ENCODE measurements around the gene CLECL1. TPM values are rescaled to one million over a fixed set of nuclear protein-coding genes. Genes with fewer than 3 reads are reported as not detected.
A peak's percentile ranks its signal among the peaks of the same experiment; 100 is the strongest.
"Not testable (repeated sequence)": the region's sequence is repeated elsewhere in the genome, so short reads cannot be mapped to it uniquely, and the experiment has no call there.

CLECL1 gene
- total RNA-seq, 1 experiment from 2014 or later = not detected

GRCh38 chr12:9724023-9724422 lies 8.9 kb downstream of the CLECL1 start:
- no peak for DNase-seq (ENCODE audit: low read depth in 1 of 2, low spot score in 2 of 2)
- Histone ChIP-seq H3K9me3 (replicated peaks) (no peaks in the 10 kb centered on the region), H3K27ac (no peak overlapping the region), H3K36me3 (no peaks in the 10 kb centered on the region), H3K4me3 (no peak overlapping the region), H3K4me1 (replicated peaks) (peaks cover 28% of the 10 kb centered on the region), H3K27me3 (replicated peaks) (no peaks in the 10 kb centered on the region; the same call in 1 of the 2 replicates)

DNA sequence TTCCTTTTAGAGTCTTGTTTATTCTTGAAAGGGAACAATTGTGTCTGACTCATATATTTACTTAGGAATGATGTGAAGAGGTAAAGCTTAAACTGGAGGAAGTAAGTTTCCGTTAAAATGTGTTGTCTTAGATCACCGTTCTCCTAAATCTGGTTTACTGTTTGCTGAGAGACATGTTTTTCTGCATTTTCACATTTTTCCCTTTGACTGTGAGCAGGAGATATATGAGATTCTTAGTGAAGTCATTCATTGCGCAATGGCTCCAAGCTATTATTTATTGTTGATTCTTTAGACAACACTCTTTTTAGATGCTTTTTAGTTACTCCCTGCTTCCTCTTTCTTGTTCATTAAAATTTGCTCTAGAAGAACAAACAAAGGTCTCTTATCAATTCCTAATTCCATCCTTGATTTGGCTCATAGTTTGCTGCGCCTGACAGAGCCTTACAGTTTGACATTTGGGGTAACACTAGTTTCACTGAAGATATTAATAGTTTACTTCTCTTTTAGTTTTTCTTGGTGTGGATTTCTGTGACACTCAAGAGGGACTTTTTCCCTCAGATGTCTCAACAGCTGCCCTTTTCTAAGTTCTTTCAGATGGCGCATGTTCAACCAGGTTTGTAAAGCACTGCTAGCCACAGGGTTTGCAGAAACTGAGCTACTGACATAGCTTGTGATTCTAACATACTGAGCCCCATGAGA lies 11.4 kb downstream of the CLECL1 start:
- peaks cover 28% of the 10 kb centered on the region for H3K4me1 ChIP-seq (replicated peaks)
- no peaks in the 10 kb centered on the region; the same call in 1 of the 2 replicates for H3K27me3 ChIP-seq (replicated peaks)
- H3K9me3 ChIP-seq (replicated peaks) = no peaks in the 10 kb centered on the region
- no peak overlapping the region for H3K4me3 ChIP-seq
- peak in 1 of 2 experiments; percentile 67 for DNase-seq (ENCODE audit: low read depth in 1 of 2, low spot score in 2 of 2)
- H3K36me3 ChIP-seq = no peaks in the 10 kb centered on the region
- H3K27ac ChIP-seq = peak overlapping the region; percentile 81

- no peaks in the 10 kb centered on the region for H3K9me3 ChIP-seq (replicated peaks)
- no peaks in the 10 kb centered on the region for H3K36me3 ChIP-seq
- H3K27ac ChIP-seq = no peak overlapping the region
- no peak for DNase-seq (ENCODE audit: low read depth in 1 of 2, low spot score in 2 of 2)
- H3K4me1 ChIP-seq (replicated peaks) = peaks cover 28% of the 10 kb centered on the region
- H3K4me3 ChIP-seq = no peak overlapping the region
- H3K27me3 ChIP-seq (replicated peaks) = no peaks in the 10 kb centered on the region; the same call in 1 of the 2 replicates
Observed at GRCh38 chr12:9719790-9720189, 13.1 kb downstream of the CLECL1 start.

GRCh38 chr12:9718968-9719367 lies 13.9 kb downstream of the CLECL1 start:
- H3K4me3 ChIP-seq = no peak overlapping the region
- no peaks in the 10 kb centered on the region for H3K36me3 ChIP-seq
- no peaks in the 10 kb centered on the region; the same call in 1 of the 2 replicates for H3K27me3 ChIP-seq (replicated peaks)
- H3K4me1 ChIP-seq (replicated peaks) = peaks cover 28% of the 10 kb centered on the region
- H3K27ac ChIP-seq = no peak overlapping the region
- no peaks in the 10 kb centered on the region for H3K9me3 ChIP-seq (replicated peaks)
- DNase-seq (ENCODE audit: low read depth in 1 of 2, low spot score in 2 of 2) = no peak

DNA sequence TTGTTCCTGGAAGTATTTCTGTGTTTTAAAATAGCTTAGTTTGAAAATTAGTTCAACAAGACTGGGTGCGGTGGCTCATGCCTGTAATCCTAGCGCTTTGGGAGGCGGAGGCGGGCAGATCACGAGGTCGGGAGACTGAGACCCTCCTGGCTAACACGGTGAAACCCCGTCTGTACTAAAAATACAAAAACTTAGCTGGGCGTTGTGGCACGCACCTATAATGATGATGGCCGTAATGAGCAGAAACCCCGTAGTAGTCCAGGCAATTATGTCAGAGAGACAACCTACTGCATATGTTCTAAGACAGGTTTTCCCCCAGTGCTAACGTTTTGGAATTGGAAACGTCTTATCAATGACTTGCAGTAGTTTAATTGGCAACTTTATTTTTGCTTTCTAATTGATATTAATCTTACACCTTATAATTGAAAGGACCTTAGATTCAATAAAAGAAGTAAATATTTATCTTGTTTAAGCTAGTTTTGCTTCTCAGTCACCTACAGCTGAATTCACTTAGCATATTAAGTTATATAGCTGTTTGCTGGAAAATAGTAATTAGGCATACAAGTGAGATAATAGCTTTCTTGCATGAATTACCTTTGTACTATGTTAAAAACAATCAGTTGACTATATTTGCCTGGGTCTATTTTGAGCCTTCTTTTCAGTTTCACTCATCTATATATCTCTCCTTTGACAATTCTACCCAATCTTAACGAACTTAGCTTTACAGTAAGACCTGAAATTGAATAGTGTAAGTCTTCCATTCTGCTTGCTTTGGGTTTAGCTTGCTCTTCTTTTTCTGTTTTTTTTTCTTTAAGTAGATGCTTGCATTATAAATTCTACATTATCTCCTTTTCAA lies 15.6 kb downstream of the CLECL1 start:
- H3K27ac ChIP-seq = no peak overlapping the region
- H3K36me3 ChIP-seq = no peaks in the 10 kb centered on the region
- H3K4me1 ChIP-seq (replicated peaks) = peaks cover 24% of the 10 kb centered on the region
- no peak for DNase-seq (ENCODE audit: low read depth in 1 of 2, low spot score in 2 of 2)
- H3K9me3 ChIP-seq (replicated peaks) = no peaks in the 10 kb centered on the region
- no peak overlapping the region for H3K4me3 ChIP-seq
- H3K27me3 ChIP-seq (replicated peaks) = no peaks in the 10 kb centered on the region

DNA sequence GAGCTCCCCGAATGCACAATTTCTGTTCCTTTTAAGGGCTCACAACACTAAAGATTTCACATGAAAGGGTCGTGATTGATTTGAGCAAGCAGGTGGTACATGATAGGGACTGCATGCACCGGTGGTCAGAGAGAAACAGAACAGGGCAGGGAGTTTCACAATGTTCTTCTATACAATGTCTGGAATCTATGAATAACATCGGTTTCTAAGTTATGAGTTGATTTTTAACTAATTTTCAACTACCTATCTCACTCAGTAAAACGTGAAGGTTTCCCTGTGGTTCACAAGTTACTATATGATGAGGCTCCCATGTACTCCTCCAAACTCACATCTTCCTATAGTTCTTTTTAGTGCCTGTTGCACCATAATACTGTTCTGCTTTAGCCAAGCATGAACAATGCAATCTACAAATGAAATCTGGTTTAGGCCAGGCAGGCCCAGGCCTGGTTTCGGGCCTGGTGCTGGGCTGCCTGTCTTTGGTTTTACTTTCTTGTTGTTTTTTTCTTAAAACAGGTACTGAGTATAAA lies 19.8 kb downstream of the CLECL1 start:
- not testable (repeated sequence) for H3K36me3 ChIP-seq; H3K9me3 ChIP-seq (replicated peaks); DNase-seq (ENCODE audit: low read depth in 1 of 2, low spot score in 2 of 2); H3K4me3 ChIP-seq; H3K27ac ChIP-seq; H3K4me1 ChIP-seq (replicated peaks); H3K27me3 ChIP-seq (replicated peaks)

DNA sequence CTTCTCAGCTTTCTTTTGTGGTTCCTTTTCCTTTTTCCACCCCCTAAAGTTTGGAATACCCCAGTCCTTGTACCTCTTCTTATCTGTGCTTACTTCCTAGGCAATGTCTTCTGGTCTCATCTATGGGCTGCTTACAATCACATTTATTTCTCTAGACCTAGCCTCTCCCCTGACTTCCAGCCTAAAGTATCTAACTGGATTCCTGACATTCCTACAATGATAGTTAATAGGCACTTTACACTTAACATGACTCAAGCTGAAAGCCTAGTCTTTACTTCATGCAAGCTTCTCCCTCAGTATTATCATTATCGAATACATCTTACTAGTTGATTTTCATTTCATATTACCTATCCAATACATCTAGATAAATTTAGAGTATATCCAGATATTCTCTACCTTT lies 21.2 kb downstream of the CLECL1 start:
- DNase-seq (ENCODE audit: low read depth in 1 of 2, low spot score in 2 of 2) = no peak
- no peaks in the 10 kb centered on the region for H3K36me3 ChIP-seq

GRCh38 chr12:9710584-9711375 lies 22.1 kb downstream of the CLECL1 start:
- peaks cover 6% of the 10 kb centered on the region for H3K4me1 ChIP-seq (replicated peaks)
- H3K4me3 ChIP-seq = no peak overlapping the region
- H3K27me3 ChIP-seq (replicated peaks) = no peaks in the 10 kb centered on the region
- DNase-seq (ENCODE audit: low read depth in 1 of 2, low spot score in 2 of 2) = no peak
- no peak overlapping the region for H3K27ac ChIP-seq
- H3K9me3 ChIP-seq (replicated peaks) = no peaks in the 10 kb centered on the region
- H3K36me3 ChIP-seq = no peaks in the 10 kb centered on the region

More for the DNA sequence above, 21.2 kb downstream of the CLECL1 start:
- Histone ChIP-seq H3K27me3 (replicated peaks) (no peaks in the 10 kb centered on the region), H3K27ac (no peak overlapping the region), H3K4me3 (no peak overlapping the region), H3K9me3 (replicated peaks) (no peaks in the 10 kb centered on the region), H3K4me1 (replicated peaks) (peaks cover 6% of the 10 kb centered on the region)

DNA sequence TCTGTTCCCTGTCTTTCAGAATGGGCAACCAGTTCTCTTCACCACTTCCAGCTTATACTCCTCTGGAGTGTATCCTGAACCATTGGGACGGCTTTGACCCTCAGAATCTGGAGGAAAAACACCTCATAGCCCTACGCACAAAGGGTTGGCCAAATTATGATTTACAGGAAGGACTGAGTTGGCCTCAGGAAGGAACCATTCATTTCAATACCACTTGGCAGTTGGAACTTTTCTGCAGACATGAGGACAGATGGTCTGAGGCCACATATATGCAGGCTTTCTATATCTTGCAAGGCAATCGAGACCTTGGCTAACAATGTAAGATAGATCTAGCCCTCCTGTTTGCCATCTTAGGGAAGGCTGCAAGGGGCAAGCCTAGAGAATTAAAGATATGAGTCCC lies 24.0 kb downstream of the CLECL1 start:
- H3K4me1 ChIP-seq (replicated peaks) = peaks cover 6% of the 10 kb centered on the region
- H3K4me3 ChIP-seq = no peak overlapping the region
- no peak overlapping the region for H3K27ac ChIP-seq
- H3K36me3 ChIP-seq = no peaks in the 10 kb centered on the region
- no peaks in the 10 kb centered on the region for H3K27me3 ChIP-seq (replicated peaks)
- H3K9me3 ChIP-seq (replicated peaks) = no peaks in the 10 kb centered on the region
- no peak for DNase-seq (ENCODE audit: low read depth in 1 of 2, low spot score in 2 of 2)

- DNase-seq (ENCODE audit: low read depth in 1 of 2, low spot score in 2 of 2) = peak; percentile 40 to 51
- no peaks in the 10 kb centered on the region for H3K27me3 ChIP-seq (replicated peaks)
- H3K9me3 ChIP-seq (replicated peaks) = no peaks in the 10 kb centered on the region
- H3K27ac ChIP-seq = no peak overlapping the region
- no peak overlapping the region for H3K4me3 ChIP-seq
- peaks cover 6% of the 10 kb centered on the region for H3K4me1 ChIP-seq (replicated peaks)
- H3K36me3 ChIP-seq = no peaks in the 10 kb centered on the region
Observed at GRCh38 chr12:9707864-9708808, 24.8 kb downstream of the CLECL1 start.

GRCh38 chr12:9707356-9707755 lies 25.5 kb downstream of the CLECL1 start:
- Histone ChIP-seq H3K36me3 (no peaks in the 10 kb centered on the region), H3K9me3 (replicated peaks) (no peaks in the 10 kb centered on the region), H3K4me3 (no peak overlapping the region), H3K4me1 (replicated peaks) (peaks cover 6% of the 10 kb centered on the region), H3K27me3 (replicated peaks) (no peaks in the 10 kb centered on the region), H3K27ac (no peak overlapping the region)
- DNase-seq (ENCODE audit: low read depth in 1 of 2, low spot score in 2 of 2) = no peak

- Histone ChIP-seq H3K27ac (no peak overlapping the region), H3K36me3 (no peaks in the 10 kb centered on the region), H3K9me3 (replicated peaks) (no peaks in the 10 kb centered on the region), H3K4me3 (no peak overlapping the region), H3K4me1 (replicated peaks) (no peaks in the 10 kb centered on the region; the same call in 1 of the 2 replicates), H3K27me3 (replicated peaks) (no peaks in the 10 kb centered on the region)
- DNase-seq (ENCODE audit: low read depth in 1 of 2, low spot score in 2 of 2) = no peak
Observed at GRCh38 chr12:9706086-9706685, 26.7 kb downstream of the CLECL1 start.

All from SJSA1 (cell line).